ENCODE measurements around the gene COL27A1. TPM values are rescaled to one million over a fixed set of nuclear protein-coding genes. Genes with fewer than 3 reads are reported as not detected.

The COL27A1 gene
- total and polyA plus RNA-seq, 4 donors, result 10.9 to 25.6 (median 17.4) TPM

DNA sequence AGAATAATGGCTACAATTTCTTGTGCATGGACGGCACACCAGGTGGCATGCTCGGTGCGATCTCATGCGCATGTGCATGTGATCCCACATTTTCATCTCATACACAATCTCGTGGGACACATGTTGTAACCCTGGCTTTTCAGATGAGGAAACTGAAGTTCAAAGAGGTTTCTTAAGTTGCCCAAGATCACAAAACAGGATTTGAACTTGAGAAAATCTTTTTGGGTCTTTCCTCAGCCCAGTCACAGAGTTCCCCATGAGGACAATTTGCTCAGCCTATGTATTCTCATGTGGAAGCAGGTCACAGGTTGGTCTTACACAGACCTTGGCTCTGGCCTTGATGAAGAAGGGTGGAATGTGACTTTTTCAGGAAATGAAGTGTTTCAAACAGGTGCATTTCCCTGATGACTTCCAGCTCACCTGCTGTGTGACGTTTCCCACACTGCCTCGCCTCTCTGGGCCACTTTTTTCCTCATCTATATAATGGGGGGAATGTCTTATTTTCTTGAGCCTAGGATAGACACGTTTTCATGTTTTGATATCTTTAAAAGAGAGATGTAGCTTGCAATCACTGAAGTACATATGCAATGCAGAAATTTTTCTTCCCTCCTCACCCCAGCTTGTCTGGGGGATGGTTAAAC, 160.5 kb downstream of the COL27A1 start:
- no peaks in the 10 kb centered on the region for H3K36me3 ChIP-seq (ENCODE audit: control insufficient read depth in 4 of 4, insufficient read depth in 4 of 4, low read length in 4 of 4)
- TF ChIP-seq, protein P1, sequence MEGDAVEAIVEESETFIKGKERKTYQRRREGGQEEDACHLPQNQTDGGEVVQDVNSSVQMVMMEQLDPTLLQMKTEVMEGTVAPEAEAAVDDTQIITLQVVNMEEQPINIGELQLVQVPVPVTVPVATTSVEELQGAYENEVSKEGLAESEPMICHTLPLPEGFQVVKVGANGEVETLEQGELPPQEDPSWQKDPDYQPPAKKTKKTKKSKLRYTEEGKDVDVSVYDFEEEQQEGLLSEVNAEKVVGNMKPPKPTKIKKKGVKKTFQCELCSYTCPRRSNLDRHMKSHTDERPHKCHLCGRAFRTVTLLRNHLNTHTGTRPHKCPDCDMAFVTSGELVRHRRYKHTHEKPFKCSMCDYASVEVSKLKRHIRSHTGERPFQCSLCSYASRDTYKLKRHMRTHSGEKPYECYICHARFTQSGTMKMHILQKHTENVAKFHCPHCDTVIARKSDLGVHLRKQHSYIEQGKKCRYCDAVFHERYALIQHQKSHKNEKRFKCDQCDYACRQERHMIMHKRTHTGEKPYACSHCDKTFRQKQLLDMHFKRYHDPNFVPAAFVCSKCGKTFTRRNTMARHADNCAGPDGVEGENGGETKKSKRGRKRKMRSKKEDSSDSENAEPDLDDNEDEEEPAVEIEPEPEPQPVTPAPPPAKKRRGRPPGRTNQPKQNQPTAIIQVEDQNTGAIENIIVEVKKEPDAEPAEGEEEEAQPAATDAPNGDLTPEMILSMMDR (IDR thresholded peaks at IDR 0.05; ENCODE audit: control extremely low read depth, extremely low read depth), result no peak
- H3K4me1 ChIP-seq (ENCODE audit: control insufficient read depth in 5 of 5, insufficient read depth in 5 of 5, low read length in 5 of 5), result no peaks in the 10 kb centered on the region
- 60 to 68% methylated on average over 8 of the region's 8 CpGs for WGBS, 2 donors
- no peak overlapping the region for H3K9ac ChIP-seq (ENCODE audit: insufficient read depth in 1 of 2, low read length in 2 of 2)
- ATAC-seq (ENCODE audit: insufficient read depth, low FRiP score), result no peak
- no peaks in the 10 kb centered on the region for H3K27me3 ChIP-seq (ENCODE audit: control insufficient read depth in 3 of 3, insufficient read depth in 3 of 3, low read length in 2 of 3)
- DNase-seq, result no peak
- H3K4me3 ChIP-seq, result no peak overlapping the region
- no peaks in the 10 kb centered on the region for H3K9me3 ChIP-seq (ENCODE audit: control insufficient read depth in 4 of 4, insufficient read depth in 3 of 4, low read length in 3 of 4)
- no peak overlapping the region for H3K27ac ChIP-seq (ENCODE audit: low read depth in 1 of 2, low read length in 1 of 2)

DNA sequence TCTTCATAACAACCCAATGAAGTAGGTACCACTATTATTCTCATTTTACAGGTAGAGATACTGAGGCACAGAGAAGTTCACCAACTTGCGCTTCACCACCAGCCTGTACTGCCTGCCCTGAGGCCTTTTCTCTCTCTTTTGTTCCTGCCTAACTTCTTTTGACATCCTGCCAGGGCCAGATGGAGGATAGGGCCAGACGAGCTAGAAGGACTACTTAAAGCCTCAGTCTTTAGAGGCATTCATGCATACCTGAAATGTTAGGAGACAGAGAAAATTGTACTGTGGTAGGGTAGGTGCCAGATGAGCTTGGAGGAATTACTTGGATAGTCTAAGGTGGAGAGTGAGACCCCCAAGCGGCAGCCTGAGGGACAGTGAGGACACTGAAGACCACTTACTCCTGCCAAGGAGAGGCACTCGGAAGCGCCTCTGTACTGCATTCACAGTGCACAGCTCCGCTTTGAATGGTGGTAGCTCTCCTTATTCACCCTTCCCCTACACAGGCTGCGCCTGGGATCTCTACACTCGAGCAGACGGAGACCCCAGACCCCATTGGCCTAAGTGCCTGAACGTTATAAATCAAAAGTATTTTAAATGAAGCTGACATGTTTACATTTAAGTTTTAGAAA, 161.4 kb downstream of the COL27A1 start:
- WGBS, 2 donors, result 70 to 81% methylated on average over 10 of the region's 10 CpGs
- no peak overlapping the region for H3K9ac ChIP-seq (ENCODE audit: insufficient read depth in 1 of 2, low read length in 2 of 2)
- no peak overlapping the region for H3K27ac ChIP-seq (ENCODE audit: low read depth in 1 of 2, low read length in 1 of 2)

DNA sequence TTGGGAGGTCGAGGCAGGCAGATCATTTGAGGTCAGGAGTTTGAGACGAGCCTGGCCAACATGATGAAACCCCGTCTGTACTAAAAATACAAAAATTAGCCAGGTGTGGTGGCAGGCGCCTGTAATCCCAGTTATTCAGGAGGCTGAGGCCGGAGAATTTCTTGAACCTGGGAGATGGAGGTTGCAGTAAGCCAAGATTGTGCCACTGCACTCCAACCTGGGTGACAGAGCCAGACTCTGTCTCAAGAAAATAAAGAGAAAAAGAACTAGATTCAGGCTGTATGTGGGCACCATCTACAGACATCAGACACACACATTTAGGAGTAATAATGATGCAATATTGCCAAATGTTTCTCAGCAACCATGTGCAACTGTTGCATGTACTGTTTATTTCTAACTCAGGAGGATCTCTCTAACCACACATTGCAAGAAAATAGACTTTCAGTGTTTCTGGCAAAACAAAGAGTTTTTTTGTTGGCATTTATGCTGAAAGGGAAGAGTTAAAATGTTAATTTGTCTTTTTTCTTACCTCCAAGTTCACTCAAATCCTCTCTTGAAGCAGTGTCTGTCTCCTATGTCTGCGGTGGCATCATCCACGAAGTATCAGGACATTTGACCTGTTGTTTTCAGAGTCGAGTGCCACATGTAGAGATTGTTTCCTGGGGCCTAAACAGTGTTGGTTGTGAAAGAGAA, 162.5 kb downstream of the COL27A1 start:
- Histone ChIP-seq H3K4me1 (ENCODE audit: control insufficient read depth in 5 of 5, insufficient read depth in 5 of 5, low read length in 5 of 5) (peaks cover 0 to 7% (median 0%) of the 10 kb centered on the region in 5 donors), H3K9me3 (ENCODE audit: control insufficient read depth in 4 of 4, insufficient read depth in 3 of 4, low read length in 3 of 4) (no peaks in the 10 kb centered on the region), H3K27me3 (ENCODE audit: control insufficient read depth in 3 of 3, insufficient read depth in 3 of 3, low read length in 2 of 3) (no peaks in the 10 kb centered on the region), H3K36me3 (ENCODE audit: control insufficient read depth in 4 of 4, insufficient read depth in 4 of 4, low read length in 4 of 4) (no peaks in the 10 kb centered on the region), H3K4me3 (no peak overlapping the region), H3K27ac (ENCODE audit: low read depth in 1 of 2, low read length in 1 of 2) (no peak overlapping the region), H3K9ac (ENCODE audit: insufficient read depth in 1 of 2, low read length in 2 of 2) (no peak overlapping the region)
- TF ChIP-seq, protein P1 (IDR thresholded peaks at IDR 0.05; ENCODE audit: control extremely low read depth, extremely low read depth), result no peak
- DNase-seq, result peak in 2 of 3 donors; percentile 53 to 65
- 51 to 77% methylated on average over 8 of the region's 8 CpGs for WGBS, 2 donors
- ATAC-seq (ENCODE audit: insufficient read depth, low FRiP score), result no peak

More for the DNA sequence above, 161.4 kb downstream of the COL27A1 start:
- Histone ChIP-seq H3K9me3 (ENCODE audit: control insufficient read depth in 4 of 4, insufficient read depth in 3 of 4, low read length in 3 of 4) (no peaks in the 10 kb centered on the region), H3K4me1 (ENCODE audit: control insufficient read depth in 5 of 5, insufficient read depth in 5 of 5, low read length in 5 of 5) (no peaks in the 10 kb centered on the region), H3K36me3 (ENCODE audit: control insufficient read depth in 4 of 4, insufficient read depth in 4 of 4, low read length in 4 of 4) (no peaks in the 10 kb centered on the region), H3K4me3 (no peak overlapping the region), H3K27me3 (ENCODE audit: control insufficient read depth in 3 of 3, insufficient read depth in 3 of 3, low read length in 2 of 3) (no peaks in the 10 kb centered on the region)
- peak in 2 of 3 donors; percentile 31 to 44 for DNase-seq
- TF ChIP-seq, protein P1 (IDR thresholded peaks at IDR 0.05; ENCODE audit: control extremely low read depth, extremely low read depth), result no peak
- ATAC-seq (ENCODE audit: insufficient read depth, low FRiP score), result no peak

All from lung (tissue), 12 donors.